Measurements from ENCODE around the gene ZFPM1.
"Not testable (repeated sequence)": the region's sequence is repeated elsewhere in the genome, so short reads cannot be mapped to it uniquely, and the experiment has no call there.

ZFPM1 gene

DNA sequence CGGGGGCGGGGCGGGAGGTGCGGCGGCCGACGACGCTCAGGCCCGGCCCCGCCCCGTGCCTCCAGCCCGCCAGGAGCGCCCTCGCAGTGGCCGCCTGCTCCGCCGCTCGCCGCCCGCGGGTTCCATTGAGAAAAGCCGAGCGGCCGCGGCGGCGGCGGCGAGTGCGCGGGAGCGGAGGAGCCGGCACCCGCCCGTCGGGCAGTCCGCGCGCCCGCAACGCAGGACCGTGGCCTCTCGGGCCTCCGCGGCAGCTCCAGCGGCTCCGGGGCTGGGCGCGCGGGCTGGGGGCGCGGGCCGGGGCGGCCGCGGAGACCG, at the start of gene ZFPM1:
ZFPM1 (plus strand) TSS at position 64 of the 315 bp plus-strand sequence. CDS start 359 bp downstream, outside the sequence.
- DNase-seq, result no peak

DNA sequence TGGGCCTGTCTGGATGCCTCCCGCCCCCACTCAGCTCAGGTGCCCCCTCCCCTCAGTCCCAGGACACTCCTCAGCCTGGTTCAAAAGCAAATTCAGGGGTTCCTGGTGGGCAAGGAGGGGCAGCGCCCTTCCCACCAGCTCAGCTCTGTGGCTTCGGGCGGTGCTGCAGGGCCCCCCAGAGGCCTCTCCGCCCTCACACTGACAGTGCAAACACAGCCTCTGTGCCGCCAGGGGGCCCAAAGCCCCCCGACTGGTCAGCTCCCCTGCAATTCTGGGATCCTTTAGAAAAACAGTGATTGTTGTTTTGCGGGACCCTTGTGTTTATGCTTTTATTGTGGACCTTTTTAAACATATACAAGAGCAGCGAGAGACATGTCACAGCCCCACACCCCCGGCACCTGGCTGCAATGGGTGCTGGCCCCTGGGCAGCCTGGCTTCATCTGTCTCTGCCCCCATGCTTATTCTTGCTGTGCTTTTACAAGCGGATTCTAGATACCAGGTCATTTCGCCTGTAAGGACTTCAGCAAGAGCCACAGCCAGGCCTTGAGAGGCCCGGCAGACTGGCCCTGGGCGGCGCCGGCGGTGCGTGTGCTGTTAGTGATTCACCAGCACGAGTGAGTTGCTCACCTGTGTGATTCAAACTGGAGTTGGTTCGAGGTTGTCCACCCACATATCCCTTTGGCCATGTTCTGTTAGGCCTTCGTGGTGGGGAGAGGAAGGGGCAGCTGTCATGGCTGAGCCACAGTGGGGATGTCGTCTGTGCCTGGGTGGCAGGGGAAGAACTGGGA, 49.1 kb upstream of the ZFPM1 start:
- no peak for DNase-seq

- no peak for DNase-seq
These were observed 48.3 kb upstream of the ZFPM1 start for GRCh38 chr16:88404769-88405168.

- no peak for DNase-seq
These were observed 47.6 kb upstream of the ZFPM1 start for GRCh38 chr16:88405216-88406060.

DNA sequence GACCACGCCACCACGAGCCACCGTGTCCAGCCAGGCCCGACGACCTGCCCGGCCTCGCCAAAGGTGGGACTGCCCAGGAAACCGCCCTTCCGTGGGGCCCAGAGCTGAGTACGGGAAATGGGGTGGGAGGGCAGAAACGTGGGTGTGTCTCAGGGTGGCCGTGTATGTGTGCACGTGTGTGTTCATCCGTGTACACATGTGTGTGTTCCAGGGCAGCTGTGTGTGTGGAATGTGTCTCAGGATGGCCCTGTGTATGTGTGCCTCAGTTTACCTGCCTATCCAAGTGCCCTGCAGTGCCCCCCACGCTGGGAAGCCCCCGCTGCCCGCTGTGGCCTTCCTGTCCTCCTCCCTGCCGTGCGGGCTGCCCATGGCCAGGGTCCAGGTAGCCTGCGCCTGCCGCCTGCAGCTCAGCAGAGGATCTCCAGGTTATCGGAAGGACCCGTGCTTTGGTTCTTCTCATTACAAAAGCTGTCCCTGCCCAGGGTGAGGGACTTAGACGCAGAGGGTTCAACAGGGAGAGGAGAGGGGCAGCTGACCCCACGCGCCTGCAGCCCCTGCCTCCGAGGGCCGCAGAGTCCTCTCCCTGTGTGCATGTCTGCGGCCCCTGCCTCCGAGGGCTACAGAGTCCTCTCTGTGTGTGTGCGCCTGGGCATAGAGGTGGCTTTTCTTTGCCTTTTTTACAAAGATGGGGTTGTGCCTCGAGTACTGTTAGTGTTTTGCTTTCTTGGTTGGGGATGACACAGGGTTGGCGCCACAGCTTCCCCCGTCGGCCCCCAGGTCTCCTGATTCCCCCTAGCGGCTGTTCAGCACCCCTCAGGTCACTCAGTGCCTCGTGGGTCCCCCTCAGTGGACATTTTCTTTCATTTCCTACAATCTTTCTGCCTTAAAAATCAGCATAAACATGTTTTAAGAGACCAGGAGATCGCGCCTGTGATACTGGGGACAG, 46.7 kb upstream of the ZFPM1 start:
- DNase-seq, result no peak

DNA sequence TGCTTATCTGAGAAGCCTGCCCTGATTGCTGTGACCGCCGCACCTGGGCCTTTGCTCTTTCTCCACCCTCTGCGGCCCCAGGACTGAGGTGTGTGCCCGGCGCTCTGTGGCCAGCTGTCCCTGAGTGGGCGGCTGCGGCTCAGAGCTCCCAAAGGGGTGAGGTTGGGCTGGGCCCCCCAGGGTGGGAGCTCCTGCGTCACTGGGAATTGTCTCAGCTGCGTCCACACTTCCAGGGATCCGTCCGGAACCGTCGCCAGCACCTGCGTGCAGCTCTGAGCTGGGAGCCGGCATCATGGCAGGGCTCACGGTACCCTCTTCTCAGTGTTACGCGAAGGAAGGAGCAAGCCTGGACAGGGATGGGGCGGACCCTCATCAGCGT, 46.0 kb upstream of the ZFPM1 start:
- no peak for DNase-seq

- no peak for DNase-seq
These were observed 45.3 kb upstream of the ZFPM1 start for GRCh38 chr16:88407807-88408206.

DNA sequence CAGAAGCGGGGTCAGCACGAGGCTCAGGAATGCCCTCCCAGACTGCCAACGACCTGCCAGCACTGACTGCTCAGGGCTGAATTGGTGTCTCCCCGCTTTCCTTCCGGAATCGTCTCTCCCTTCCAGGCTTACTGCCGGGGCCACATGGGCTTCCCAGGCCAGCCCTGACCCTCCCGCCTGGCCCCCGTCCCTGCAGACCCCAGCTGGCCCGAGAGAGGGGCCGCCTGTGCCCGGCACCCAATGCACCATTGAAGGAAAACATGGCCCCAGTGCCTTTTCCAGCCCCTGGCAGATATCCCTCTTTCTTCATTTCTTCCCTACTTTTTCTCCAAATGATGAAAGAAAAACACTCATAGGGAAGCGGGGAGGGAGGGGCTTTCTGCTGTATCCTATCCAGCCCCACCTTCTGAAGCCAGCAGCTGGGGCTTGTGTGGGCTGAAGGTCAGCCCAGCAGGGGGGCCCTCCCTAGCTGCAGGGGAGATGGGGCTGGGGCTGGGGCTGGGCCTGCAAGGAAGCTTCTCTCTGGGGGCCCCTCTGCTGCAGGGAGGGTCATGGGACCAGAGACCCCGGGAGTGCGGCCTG, 44.4 kb upstream of the ZFPM1 start:
- no peak for DNase-seq

DNA sequence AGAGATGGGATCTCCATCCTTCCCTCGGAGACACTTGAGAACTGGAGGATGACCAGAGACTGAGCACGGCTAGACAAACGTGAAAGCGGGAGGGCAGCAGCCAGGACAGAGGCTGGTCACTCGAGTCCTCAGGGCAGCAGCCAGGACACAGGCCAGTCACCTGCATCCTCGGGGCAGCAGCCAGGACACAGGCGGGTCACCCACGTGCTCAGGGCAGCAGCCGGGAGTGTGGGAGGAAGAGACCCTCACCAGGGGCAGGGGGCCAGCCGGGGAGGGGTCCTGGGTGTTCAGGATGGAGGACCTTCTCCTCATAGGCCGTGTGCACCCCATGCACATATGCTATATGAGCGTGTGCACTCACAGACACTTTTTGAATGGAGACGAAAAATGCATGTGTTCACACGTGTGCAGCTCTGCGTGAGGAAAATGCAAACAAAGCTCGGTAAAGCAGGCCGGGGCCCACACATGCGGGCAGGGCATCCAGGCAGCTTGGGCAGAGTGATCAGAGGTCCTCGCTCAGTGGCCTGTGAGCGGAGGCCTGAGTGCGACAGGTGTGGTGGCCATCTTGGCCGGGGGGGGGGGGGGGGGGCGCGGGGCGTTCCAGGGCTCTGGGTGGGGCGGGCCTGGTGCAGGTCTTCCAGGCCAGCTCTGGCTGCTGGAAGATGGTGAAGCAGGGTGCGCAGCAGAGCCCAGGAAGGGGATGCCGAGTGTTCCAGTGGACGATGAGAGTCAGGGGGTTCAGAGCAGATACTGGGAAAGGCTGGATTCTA, 43.6 kb upstream of the ZFPM1 start:
- DNase-seq, result no peak

DNA sequence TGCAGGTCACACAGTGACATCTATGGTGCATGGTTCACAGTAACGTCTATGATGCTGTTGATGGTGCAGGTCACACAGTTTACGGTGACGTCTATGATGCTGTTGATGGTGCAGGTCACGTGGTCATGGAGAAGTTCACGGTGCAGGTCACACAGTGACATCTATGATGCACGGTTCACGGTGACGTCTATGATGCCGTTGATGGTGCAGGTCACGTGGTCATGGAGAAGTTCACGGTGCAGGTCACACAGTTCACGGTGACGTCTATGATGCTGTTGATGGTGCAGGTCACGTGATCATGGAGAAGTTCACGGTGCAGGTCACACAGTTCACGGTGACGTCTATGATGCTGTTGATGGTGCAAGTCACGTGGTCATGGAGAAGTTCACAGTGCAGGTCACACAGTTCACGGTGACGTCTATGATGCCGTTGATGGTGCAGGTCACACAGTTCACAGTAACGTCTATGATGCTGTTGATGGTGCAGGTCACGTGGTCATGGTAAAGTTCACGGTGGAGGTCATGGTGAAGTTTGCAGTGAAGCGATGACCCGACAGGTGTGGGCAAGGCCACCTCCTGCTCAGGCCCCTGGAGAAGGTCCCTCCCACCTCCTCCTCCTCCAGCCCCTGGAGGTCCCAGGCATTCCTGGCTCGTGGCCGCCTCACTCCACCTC, 42.6 kb upstream of the ZFPM1 start:
- DNase-seq, result not testable (repeated sequence)

DNA sequence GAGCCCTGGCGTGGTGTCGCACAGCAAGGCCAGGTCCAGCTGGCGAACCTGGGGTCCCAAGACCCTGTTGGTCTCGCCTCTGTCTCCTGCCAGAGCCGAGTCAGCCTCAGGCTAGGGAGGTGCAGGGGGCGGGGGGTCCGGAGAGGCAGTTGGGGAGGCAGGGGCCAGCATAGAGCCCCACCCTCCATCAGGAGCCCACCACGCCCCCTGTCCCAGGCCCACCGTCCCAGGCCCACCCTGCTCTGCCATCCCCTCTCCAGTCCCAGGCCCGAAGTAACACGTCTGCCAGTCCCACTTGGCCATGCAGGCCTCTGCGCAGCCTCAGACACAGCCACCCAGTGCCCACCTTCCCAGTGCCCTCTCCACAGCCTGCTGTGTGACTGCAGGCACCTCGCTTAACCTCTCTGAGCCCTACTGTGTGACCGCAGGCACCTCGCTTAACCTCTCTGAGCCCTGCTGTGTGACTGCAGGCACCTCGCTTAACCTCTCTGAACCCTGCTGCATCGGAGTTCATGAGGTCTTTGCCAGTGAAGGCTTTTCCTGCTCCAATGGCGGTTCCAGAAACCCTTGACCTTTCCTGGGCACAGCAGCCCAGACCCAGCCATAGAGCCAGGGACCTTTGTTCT, 41.0 kb upstream of the ZFPM1 start:
- DNase-seq, result no peak

- DNase-seq, result no peak
These were observed 40.3 kb upstream of the ZFPM1 start for GRCh38 chr16:88412766-88413165.

- no peak for DNase-seq
These were observed 39.8 kb upstream of the ZFPM1 start for GRCh38 chr16:88413231-88413630.

DNA sequence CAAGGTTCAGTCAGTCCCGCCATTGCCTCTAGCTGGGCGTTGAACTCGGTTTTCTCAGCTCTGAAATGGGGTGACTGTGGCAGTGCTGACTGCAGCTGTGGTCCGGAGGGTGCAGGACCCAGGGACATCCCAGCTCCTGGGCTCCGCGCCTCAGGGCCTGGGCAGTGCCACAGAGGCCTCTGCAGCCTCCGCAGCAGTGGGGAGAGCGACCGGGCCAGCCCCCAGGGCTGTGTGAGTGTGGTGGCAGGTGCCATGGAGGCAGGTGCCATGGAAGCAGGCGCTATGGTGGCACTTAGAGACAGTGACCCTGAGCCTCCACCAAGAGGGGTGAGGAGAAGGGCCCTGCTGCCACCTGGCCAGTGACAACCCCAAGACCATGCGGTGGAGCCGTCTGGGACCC, 39.4 kb upstream of the ZFPM1 start:
- DNase-seq, result no peak

GRCh38 chr16:88414521-88415380, 38.3 kb upstream of the ZFPM1 start:
- no peak for DNase-seq

DNA sequence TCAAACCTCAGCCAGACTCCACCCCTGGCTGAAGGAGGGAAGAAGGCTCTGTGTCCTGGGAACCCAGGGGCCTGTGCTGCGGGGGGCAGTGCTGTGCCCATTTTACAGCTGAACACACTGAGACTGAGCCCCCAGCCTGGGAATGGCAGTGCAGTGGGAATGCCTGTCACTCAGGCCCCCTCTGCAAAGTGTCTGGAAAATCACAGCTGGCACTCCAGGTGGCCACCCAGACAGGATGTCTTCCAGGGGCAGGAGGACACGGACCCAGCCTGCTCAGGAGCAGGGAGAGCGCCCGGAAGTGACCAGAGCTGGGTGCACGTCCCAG, 37.7 kb upstream of the ZFPM1 start:
- no peak for DNase-seq

- no peak for DNase-seq
These were observed 37.3 kb upstream of the ZFPM1 start for GRCh38 chr16:88415713-88416323.

DNA sequence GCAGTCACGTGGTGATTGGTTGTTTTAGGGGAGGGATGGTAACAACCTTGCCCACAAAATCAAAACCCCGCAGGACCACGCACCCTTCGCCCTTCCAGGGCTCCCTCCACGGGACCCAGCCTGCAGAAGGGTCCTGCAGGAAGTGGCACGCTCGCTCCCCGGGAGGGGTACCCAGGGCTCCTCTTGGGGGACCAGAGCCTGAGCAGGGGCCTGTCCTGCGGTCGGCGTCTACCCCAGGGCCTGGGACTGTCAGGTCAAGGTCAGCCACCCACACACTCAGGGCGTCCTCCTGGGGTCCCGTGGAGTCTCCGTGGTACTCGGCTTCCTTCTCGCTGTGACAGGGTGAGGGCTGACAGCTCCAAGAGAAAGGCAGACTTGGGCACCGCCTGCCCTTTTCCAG, 36.4 kb upstream of the ZFPM1 start:
- DNase-seq, result no peak

GRCh38 chr16:88417684-88418476, 35.2 kb upstream of the ZFPM1 start:
- no peak for DNase-seq

Data from activated CD4-positive, alpha-beta T cell treated with anti-CD3 and anti-CD28 coated beads, Interleukin-2, amount 50 U/mL, for 16 hours (primary cell).